Progenitor cell of endocrine pancreas (in vitro differentiated cells): ENCODE results near the gene STK31. TPM values are rescaled to one million over a fixed set of nuclear protein-coding genes. Genes with fewer than 3 reads are reported as not detected.
"Not testable (repeated sequence)": the region's sequence is repeated elsewhere in the genome, so short reads cannot be mapped to it uniquely, and the experiment has no call there.

ENCODE experiments used
- DNase-seq: peaks from one replicate; pipeline ENCODE4 v3.0.0; 2021; ENCODE audit warnings: low spot score; ENCODE audit not compliant: unreplicated experiment
- H3K27ac Mint-ChIP-seq: 2 replicates; pipeline ENCODE4 v1.8.0; 2021; ENCODE audit warnings: mild to moderate bottlenecking, moderate library complexity, mixed read lengths
- H3K27me3 Mint-ChIP-seq: 2 replicates; pipeline ENCODE4 v1.8.0; 2021; ENCODE audit warnings: mixed read lengths
- H3K36me3 Mint-ChIP-seq: 2 replicates; pipeline ENCODE4 v1.8.0; 2022; ENCODE audit warnings: mixed read lengths; ENCODE audit not compliant: insufficient read depth
- H3K4me1 Mint-ChIP-seq: 2 replicates; pipeline ENCODE4 v1.8.0; 2021; ENCODE audit warnings: low read depth, mixed read lengths
- H3K4me3 Mint-ChIP-seq: 2 replicates; pipeline ENCODE4 v1.8.0; 2021; ENCODE audit warnings: low read depth, mild to moderate bottlenecking, moderate library complexity, mixed read lengths
- H3K9me3 Mint-ChIP-seq: 2 replicates; pipeline ENCODE4 v1.8.0; 2021; ENCODE audit warnings: low read depth, mixed read lengths
- total RNA-seq: library from RNA; stranded (reverse); gene quantifications from 2 replicates; pipeline ENCODE4 v1.2.1, GENCODE V29; 2021
- TF ChIP-seq, protein P1 (sequence below): fragments of 200-600 bp; sonication (generic); IDR thresholded peaks from one replicate; pipeline ENCODE4 v1.5.0; 2021; ENCODE audit warnings: antibody characterized with exemption, mild to moderate bottlenecking; ENCODE audit not compliant: unreplicated experiment

The STK31 gene
- total RNA-seq, 1 donor from 2014 or later: 1.3 TPM

DNA sequence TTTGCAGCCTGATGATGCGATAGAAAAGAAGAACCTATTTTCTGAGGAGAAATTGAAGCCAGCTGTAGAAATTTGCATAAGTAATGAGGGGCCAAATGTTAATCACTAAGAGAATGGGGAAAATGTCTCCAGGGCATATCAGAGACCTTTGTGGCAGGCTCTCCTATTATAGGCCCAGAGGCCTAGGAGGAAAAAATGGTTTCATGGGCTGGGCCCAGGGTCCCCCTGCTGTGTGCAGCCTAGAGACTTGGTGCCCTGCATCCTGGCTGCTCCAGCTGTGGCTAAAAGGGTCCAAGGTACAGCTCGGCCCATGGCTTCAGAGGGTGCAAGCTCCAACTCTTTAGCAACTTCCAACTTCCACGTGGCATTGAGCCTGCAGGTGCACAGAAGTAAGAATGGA, 123.4 kb downstream of the STK31 start:
- DNase-seq: no peak
- Mint-ChIP-seq H3K27me3 (no peaks in the 10 kb centered on the region), H3K4me1 (no peaks in the 10 kb centered on the region), H3K9me3 (peaks cover 69% of the 10 kb centered on the region), H3K36me3 (peaks cover 36% of the 10 kb centered on the region), H3K4me3 (no peak overlapping the region), H3K27ac (no peak overlapping the region)
- TF ChIP-seq, protein P1, sequence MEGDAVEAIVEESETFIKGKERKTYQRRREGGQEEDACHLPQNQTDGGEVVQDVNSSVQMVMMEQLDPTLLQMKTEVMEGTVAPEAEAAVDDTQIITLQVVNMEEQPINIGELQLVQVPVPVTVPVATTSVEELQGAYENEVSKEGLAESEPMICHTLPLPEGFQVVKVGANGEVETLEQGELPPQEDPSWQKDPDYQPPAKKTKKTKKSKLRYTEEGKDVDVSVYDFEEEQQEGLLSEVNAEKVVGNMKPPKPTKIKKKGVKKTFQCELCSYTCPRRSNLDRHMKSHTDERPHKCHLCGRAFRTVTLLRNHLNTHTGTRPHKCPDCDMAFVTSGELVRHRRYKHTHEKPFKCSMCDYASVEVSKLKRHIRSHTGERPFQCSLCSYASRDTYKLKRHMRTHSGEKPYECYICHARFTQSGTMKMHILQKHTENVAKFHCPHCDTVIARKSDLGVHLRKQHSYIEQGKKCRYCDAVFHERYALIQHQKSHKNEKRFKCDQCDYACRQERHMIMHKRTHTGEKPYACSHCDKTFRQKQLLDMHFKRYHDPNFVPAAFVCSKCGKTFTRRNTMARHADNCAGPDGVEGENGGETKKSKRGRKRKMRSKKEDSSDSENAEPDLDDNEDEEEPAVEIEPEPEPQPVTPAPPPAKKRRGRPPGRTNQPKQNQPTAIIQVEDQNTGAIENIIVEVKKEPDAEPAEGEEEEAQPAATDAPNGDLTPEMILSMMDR: no peak

DNA sequence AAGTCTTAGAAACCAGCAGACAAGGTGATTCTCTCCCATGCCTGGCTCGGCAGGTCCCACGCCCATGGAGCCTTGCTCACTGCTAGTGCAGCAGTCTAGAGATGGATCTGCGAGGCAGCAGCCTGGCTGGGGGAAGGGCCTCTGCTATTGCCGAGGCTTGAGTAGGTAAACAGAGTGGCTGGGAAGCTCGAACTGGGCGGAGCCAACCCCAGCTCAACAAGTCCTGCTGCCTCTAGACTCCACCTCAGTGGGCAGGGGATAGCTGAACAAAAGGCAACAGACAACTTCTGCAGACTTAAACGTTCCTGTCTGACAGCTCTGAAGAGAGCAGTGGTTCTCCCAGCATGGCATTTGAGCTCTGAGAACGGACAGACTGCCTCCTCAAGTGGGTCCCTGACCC, 134.8 kb downstream of the STK31 start:
- H3K27ac Mint-ChIP-seq, DNase-seq, H3K4me1 Mint-ChIP-seq, H3K27me3 Mint-ChIP-seq, H3K4me3 Mint-ChIP-seq: not testable (repeated sequence)
- H3K9me3 Mint-ChIP-seq: peaks cover 45% of the 10 kb centered on the region
- H3K36me3 Mint-ChIP-seq: peaks cover 20% of the 10 kb centered on the region

DNA sequence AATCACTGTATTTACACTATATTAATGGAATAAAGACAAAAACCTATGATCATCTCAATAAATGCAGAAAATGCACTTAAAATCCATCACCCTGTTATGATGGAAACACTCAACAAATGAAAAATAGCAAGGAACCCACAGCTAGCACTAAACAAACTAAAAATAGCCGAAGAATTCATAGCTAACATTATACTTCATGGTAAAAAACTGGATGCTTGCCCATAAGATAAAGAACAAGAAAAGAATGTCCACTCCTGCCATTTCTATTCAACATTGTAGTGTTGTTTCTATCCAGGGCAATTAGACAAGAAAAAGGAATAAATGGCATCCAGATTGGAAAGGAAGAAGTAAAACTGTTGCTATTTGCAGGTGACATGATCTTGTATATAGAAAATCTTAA, 142.1 kb downstream of the STK31 start:
- no peaks in the 10 kb centered on the region for H3K27me3 Mint-ChIP-seq
- H3K4me3 Mint-ChIP-seq: no peak overlapping the region
- no peak for DNase-seq
- TF ChIP-seq, protein P1: no peak
- H3K36me3 Mint-ChIP-seq: peaks cover 7% of the 10 kb centered on the region
- peaks cover 2% of the 10 kb centered on the region for H3K4me1 Mint-ChIP-seq
- H3K9me3 Mint-ChIP-seq: peaks cover 15% of the 10 kb centered on the region
- H3K27ac Mint-ChIP-seq: no peak overlapping the region

DNA sequence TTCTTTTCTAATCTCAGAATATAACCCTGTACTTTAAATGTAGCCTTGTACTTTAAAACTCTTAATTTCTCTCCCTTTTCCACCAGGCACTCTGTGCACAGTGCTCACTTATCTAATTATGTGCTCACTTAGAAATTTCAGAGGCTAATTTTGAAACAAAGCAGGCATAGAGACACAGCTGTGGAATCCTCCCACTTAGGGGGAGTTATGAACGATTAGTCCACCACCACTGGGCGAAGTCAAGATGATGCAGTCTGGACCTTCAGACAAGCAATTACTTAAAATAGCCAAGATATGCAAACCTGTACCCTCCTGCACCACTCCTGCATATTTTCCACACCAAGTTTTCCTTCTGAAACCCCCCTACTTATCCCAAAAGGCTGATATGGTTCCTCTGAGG, 143.0 kb downstream of the STK31 start:
- Mint-ChIP-seq H3K27me3 (no peaks in the 10 kb centered on the region), H3K36me3 (peaks cover 6% of the 10 kb centered on the region), H3K4me3 (no peak overlapping the region), H3K9me3 (peaks cover 14% of the 10 kb centered on the region), H3K27ac (no peak overlapping the region), H3K4me1 (peaks cover 2% of the 10 kb centered on the region)
- DNase-seq: no peak
- TF ChIP-seq, protein P1: no peak

DNA sequence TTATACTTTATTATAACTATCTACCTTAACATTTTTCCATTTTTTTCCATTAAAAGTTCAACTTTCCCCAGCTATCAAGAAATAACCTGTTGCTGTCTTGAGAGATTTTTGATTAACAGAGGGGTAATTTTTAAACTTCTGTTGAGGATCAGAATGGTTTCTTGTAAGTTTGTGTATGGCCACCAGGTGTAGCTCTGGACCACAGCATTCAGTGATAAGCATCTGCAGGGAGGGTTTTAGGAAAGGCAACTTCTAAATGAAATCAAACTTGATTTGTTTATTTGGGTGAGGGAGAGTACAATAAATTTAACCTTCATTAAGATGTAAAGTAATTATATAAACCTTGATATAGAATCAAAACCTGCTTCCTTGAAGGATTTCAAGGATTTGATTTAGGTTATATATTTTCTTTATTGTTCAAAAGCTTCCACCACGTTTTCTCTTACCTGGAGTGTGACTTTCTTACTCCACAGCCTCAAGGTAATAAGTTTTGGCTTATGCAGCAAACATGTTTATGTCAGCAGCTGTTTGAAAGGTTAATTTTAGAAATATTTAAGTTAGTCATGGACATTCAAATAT, 153.3 kb downstream of the STK31 start:
- no peaks in the 10 kb centered on the region for H3K36me3 Mint-ChIP-seq

DNA sequence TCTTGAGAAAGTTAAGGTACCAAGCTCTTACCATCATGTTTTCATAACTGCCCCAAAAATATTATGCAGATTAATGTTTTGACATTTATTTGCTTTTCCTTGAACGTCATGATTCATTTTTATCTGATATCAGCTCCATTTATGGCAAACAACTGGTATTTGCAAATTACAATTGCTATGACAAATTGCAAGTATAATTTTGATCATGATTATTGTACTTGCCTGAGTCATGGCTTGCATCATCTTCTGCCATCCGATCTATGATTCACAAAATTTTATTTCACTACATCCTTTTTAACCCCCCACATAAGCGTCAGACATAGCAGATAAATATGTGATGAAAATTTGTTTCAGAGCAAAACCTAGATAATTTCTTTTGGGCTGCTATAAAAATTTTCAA, 155.0 kb downstream of the STK31 start:
- no peaks in the 10 kb centered on the region for H3K27me3 Mint-ChIP-seq
- no peak overlapping the region for H3K27ac Mint-ChIP-seq
- no peak for DNase-seq
- H3K9me3 Mint-ChIP-seq: no peaks in the 10 kb centered on the region
- H3K4me1 Mint-ChIP-seq: peaks cover 1% of the 10 kb centered on the region
- H3K36me3 Mint-ChIP-seq: no peaks in the 10 kb centered on the region
- no peak overlapping the region for H3K4me3 Mint-ChIP-seq
- TF ChIP-seq, protein P1: no peak

More for the DNA sequence above, 153.3 kb downstream of the STK31 start:
- Mint-ChIP-seq H3K4me1 (peaks cover 1% of the 10 kb centered on the region), H3K27me3 (no peaks in the 10 kb centered on the region), H3K27ac (no peak overlapping the region), H3K4me3 (no peak overlapping the region), H3K9me3 (no peaks in the 10 kb centered on the region)
- no peak for DNase-seq
- TF ChIP-seq, protein P1: peak; percentile 76
